OCI-M1 (cell line): ENCODE measurements around the gene HPGDS.

Experiments used
- DNase-seq: peaks from one replicate; lab custom pipeline; 2025; lab: John Stamatoyannopoulos, UW

HPGDS gene

DNA sequence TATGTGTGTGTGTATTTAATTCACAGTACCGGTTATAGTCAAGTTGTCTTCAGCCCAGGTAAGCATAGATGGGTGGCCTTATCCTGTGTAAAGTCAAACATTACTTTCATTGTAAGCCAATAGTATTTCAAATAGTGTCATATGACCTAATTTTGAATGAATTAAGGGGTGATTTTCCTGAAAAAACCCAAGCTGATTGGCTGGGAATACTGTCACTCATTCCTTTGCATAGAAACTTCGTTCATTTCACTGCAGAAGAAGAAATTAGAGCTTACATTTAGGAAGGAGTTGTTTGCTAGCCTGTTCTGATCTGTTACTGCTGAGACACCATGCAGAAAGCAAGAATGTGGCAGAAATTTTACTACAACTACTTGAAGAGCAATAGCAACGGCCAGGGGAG, 89.6 kb downstream of the HPGDS start:
- no peak for DNase-seq

DNA sequence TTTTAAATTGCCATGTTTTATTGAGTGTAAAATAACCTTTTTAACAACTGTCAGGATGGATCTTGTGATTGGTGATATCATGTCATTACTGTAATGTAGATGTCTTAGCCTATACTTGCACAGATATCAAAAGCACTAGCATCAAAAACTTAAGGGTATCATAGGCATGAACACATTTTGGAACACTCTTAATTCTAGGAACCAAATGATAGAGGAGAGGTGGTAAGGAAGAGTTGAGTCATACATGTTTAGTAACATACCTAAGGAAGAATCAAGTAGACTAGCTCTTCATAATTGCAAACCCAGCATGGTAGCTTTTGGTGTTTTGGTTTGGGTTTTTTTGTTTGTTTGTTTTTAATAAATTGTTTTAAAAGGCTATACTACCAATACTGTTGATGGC, 91.5 kb downstream of the HPGDS start:
- no peak for DNase-seq
